Measurements from ENCODE around the gene GP5.
A peak's percentile ranks its signal among the peaks of the same experiment; 100 is the strongest.

Gene GP5

GRCh38 chr3:194395212-194395611, 3.9 kb downstream of the GP5 start:
- ChIA-PET POLR2A (no interaction called here), CTCF (interaction anchor here (0.7 to 1.4 kb wide), 2 partner anchors 9 to 52 kb away, joined by 4 to 5 read pairs; no protein-coding TSS in a partner anchor)
- Histone ChIP-seq H3K9me3 (ENCODE audit: control insufficient read depth, insufficient read depth, low read depth, low read length) (no peaks in the 10 kb centered on the region), H3K4me1 (ENCODE audit: control insufficient read depth, insufficient read depth, low read length) (no peaks in the 10 kb centered on the region), H3K27ac (ENCODE audit: extremely low read depth, low read depth, low read length) (no peak overlapping the region), H3K36me3 (ENCODE audit: control insufficient read depth in 2 of 2, insufficient read depth in 1 of 2, low read length in 2 of 2) (no peaks in the 10 kb centered on the region), H3K4me3 (ENCODE audit: low read depth, low read length) (no peak overlapping the region)
- peak; percentile 95 for TF ChIP-seq SP7 (tag by site-specific recombination; IDR thresholded peaks at IDR 0.05)
- TF ChIP-seq SCRT2 (tag by site-specific recombination; IDR thresholded peaks at IDR 0.05): peak; percentile 81
- no peak for TF ChIP-seq ZNF146 (tag by site-specific recombination; IDR thresholded peaks at IDR 0.05)
- peak; percentile 74; the same call in 1 of the 2 replicates for TF ChIP-seq OSR2 (tag by site-specific recombination; IDR thresholded peaks at IDR 0.05)
- TF ChIP-seq FEZF1 (tag by site-specific recombination; IDR thresholded peaks at IDR 0.05): 0 out of 2 replicates have a peak, but pooled peaks have one; percentile 25
- TF ChIP-seq ZEB2 (tag by site-specific recombination; IDR thresholded peaks at IDR 0.05): peak; percentile 22; the same call in 1 of the 2 replicates
- no peak for TF ChIP-seq ZNF362 (tag by site-specific recombination; IDR thresholded peaks at IDR 0.05)
- peak; percentile 54; the same call in 1 of the 2 replicates for TF ChIP-seq ZBTB44 (tag by site-specific recombination; IDR thresholded peaks at IDR 0.05)
- TF ChIP-seq BCL11B (tag by site-specific recombination; IDR thresholded peaks at IDR 0.05; ENCODE audit: low read depth): 0 out of 2 replicates have a peak, but pooled peaks have one; percentile 24
- TF ChIP-seq ZBTB8A (tag by site-specific recombination; IDR thresholded peaks at IDR 0.05): 0 out of 2 replicates have a peak, but pooled peaks have one; percentile 20
- TF ChIP-seq SCRT1 (tag by site-specific recombination; IDR thresholded peaks at IDR 0.05; ENCODE audit: borderline replicate concordance): 0 out of 2 replicates have a peak, but pooled peaks have one; percentile 50
- no peak for TF ChIP-seq RBAK (tag by site-specific recombination; IDR thresholded peaks at IDR 0.05)

GRCh38 chr3:194392576-194392975, 6.5 kb downstream of the GP5 start:
- Histone ChIP-seq H3K36me3 (ENCODE audit: control insufficient read depth in 2 of 2, insufficient read depth in 1 of 2, low read length in 2 of 2) (no peaks in the 10 kb centered on the region), H3K27ac (ENCODE audit: extremely low read depth, low read depth, low read length) (no peak overlapping the region), H3K9me3 (ENCODE audit: control insufficient read depth, insufficient read depth, low read depth, low read length) (no peaks in the 10 kb centered on the region), H3K4me1 (ENCODE audit: control insufficient read depth, insufficient read depth, low read length) (no peaks in the 10 kb centered on the region), H3K4me3 (ENCODE audit: low read depth, low read length) (no peak overlapping the region)
- POLR2A ChIA-PET: interaction anchor here (0.5 kb wide), 1 partner anchor 54 kb away, joined by 4 read pairs; no protein-coding TSS in a partner anchor
- CTCF ChIA-PET: interaction anchor here (0.6 kb wide), 1 partner anchor 105 kb away, joined by 3 read pairs; no protein-coding TSS in a partner anchor
- TF ChIP-seq ZFP37 (tag by site-specific recombination; IDR thresholded peaks at IDR 0.05): no peak
- no peak for TF ChIP-seq ZNF501 (tag by site-specific recombination; IDR thresholded peaks at IDR 0.05)
- TF ChIP-seq ZNF121 (tag by site-specific recombination; IDR thresholded peaks at IDR 0.05): no peak
- TF ChIP-seq ZNF585B (tag by site-specific recombination; IDR thresholded peaks at IDR 0.05): no peak
- no peak for TF ChIP-seq ZSCAN18 (tag by site-specific recombination; IDR thresholded peaks at IDR 0.05)
- TF ChIP-seq ZNF473 (tag by site-specific recombination; IDR thresholded peaks at IDR 0.05): no peak
- no peak for TF ChIP-seq ZXDB (tag by site-specific recombination; IDR thresholded peaks at IDR 0.05)
- TF ChIP-seq HOXC10 (CRISPR knock-in tag; IDR thresholded peaks at IDR 0.05): no peak
- no peak for TF ChIP-seq ZNF2 (tag by site-specific recombination; IDR thresholded peaks at IDR 0.05)
- no peak for TF ChIP-seq ZNF670 (tag by site-specific recombination; IDR thresholded peaks at IDR 0.05; ENCODE audit: low read depth)
- TF ChIP-seq KLF8 (tag by site-specific recombination; IDR thresholded peaks at IDR 0.05): no peak
